Omental fat pad (tissue), 4 donors: ENCODE data around the gene HRK. TPM values are rescaled to one million over a fixed set of nuclear protein-coding genes. Genes with fewer than 3 reads are reported as not detected.
A peak's percentile ranks its signal among the peaks of the same experiment; 100 is the strongest.
"Not testable (repeated sequence)": the region's sequence is repeated elsewhere in the genome, so short reads cannot be mapped to it uniquely, and the experiment has no call there.

Experiments
- ATAC-seq: fragments of 150-250 bp; one replicate; pipeline ENCODE4 v1.9.1; 2016; ENCODE audit warnings: mild to moderate bottlenecking, moderate library complexity; ENCODE audit not compliant: low FRiP score
- DNase-seq: peaks from one replicate; pipeline ENCODE4 v3.0.0-alpha.2; 2019; ENCODE audit warnings: low spot score
- total RNA-seq, 4 donors: library from RNA; depleted of rRNA; stranded (reverse); fragments of >200 nt; gene quantifications; one replicate each; pipeline ENCODE4 v1.1.0, GENCODE V29; 2016
- TF ChIP-seq, protein P1 (sequence below), 3 donors: fragments of 450-650 bp; IDR thresholded peaks; one replicate each; pipeline ENCODE4 v1.5.1; 2016 to 2017; ENCODE audit warnings: antibody characterized with exemption in 3 of 3, mild to moderate bottlenecking in 3 of 3, moderate library complexity in 2 of 3

Gene HRK
- total RNA-seq, 4 donors from 2014 or later = 0.06 TPM; not detected in 3

DNA sequence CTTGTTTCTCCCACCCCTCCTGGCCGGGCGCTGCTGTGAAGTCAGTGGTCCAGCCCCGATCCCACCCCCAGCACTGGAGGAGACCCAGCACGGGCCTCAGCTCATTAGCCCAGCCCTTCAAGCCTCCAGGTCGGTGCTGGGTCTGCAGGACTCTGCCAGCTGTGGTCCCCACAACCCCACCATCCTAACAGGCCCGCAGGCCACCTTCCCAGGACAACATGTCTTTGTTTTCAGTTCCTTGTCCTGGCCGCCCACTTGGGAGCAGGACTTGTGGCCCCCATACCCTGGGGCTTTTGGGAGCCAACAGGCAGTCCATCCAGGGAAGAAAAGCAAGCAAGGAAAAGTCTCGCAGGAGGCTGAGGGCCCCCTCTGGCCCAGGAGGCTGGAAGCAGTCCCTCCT lies 60.0 kb downstream of the HRK start:
- TF ChIP-seq, protein P1, sequence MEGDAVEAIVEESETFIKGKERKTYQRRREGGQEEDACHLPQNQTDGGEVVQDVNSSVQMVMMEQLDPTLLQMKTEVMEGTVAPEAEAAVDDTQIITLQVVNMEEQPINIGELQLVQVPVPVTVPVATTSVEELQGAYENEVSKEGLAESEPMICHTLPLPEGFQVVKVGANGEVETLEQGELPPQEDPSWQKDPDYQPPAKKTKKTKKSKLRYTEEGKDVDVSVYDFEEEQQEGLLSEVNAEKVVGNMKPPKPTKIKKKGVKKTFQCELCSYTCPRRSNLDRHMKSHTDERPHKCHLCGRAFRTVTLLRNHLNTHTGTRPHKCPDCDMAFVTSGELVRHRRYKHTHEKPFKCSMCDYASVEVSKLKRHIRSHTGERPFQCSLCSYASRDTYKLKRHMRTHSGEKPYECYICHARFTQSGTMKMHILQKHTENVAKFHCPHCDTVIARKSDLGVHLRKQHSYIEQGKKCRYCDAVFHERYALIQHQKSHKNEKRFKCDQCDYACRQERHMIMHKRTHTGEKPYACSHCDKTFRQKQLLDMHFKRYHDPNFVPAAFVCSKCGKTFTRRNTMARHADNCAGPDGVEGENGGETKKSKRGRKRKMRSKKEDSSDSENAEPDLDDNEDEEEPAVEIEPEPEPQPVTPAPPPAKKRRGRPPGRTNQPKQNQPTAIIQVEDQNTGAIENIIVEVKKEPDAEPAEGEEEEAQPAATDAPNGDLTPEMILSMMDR (IDR thresholded peaks at IDR 0.05) = no peak
- ATAC-seq = no peak
- DNase-seq = no peak

DNA sequence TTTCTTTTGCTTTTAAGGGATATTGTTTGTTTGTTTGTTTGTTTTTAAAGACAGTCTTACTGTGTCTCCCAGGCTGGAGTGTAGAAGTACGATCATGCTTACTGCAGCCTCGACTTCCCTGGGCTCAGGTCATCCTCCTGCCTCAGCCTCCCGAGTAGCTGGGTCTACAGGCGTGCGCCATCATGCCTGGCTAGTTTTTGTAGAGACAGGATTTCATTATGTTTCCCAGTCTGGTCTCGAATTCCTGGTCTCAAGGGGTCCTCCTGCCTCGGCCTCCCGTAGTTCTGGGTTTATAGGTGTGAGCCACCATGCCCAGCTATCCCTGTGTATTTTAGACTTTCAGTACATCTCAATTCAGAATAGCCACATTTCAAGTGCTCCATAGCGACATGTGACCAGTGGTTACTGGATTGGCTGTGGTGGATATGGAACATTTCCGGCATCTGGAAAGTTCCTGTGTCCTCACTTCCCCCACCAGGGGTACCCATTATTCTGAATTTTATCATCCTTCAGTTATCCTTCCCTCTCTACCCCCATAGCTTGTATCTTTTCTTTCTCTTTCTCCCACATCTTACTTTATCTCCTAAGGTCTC lies 61.1 kb downstream of the HRK start:
- no peak for DNase-seq
- no peak for ATAC-seq
- TF ChIP-seq, protein P1 (IDR thresholded peaks at IDR 0.05) = no peak

DNA sequence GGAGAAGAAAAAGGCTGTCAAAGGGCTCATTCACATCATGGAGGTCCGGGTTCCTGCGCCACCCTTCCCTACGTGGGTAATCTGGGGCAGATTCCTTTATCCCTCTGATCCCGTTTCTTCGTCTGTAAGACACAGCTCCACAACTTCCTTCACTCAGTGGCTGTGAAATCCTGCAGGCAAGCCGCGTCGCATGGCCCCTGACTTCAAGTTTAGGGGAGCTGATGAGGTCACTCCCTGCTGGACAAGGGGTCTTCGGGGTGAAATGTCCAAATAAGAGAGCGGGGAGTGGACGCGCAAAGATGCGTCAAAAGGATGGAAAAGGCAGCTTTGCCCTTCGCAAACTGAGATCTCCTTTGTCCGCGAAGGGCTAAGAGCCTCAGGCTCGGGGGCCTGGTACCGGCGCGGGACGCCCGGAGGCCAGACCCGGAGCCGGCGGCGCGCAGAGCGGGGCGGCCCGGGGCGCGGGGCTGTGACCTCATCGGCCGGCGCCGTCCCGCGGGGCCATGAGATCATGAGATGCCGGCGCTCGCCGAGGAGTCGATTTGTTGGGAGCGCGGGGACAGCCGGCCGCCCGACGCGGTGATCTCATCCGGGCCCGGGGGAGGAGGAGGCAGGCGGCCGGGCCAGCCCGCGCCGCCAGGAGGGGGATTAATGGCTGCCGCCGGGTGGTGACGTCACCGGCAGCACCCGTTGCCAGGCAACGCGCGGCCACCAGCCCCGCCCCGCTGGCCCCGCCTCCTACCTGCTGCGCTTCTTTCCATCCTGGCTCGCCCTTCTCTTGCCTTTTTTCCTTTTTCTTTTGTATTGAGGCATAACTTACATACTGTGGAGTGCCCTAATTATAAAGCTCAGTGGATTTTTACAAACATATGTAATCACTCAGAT lies 62.1 kb downstream of the HRK start:
- DNase-seq (peak; percentile 64), ATAC-seq (peak; percentile 95)
- TF ChIP-seq, protein P1 (IDR thresholded peaks at IDR 0.05) = no peak

DNA sequence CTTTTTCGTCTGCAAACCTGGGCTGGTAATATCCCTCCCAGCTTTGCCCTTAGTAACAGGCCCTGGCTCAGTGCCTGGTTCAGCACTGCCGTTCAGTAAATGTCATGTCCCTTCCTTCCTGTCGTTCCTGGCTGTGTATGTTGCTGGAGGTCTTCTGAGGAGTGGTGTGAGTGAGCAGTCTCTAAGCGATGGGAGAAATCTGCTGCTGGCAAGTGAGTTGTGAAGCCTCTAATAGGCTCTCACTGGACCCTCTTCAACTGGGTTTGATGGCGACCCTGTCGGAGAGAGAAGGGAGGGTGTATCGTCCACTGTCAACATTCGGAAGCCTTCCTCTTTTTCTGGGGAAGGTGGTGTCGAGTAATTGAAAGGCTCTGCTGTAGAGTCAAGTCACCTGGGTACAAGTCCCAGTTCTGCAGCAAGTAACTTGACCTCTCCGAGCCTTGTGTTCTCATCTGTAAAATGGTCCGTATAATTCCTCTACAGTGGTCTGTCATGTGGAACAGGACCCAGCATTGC lies 62.8 kb downstream of the HRK start:
- TF ChIP-seq, protein P1 (IDR thresholded peaks at IDR 0.05) = no peak
- DNase-seq (no peak), ATAC-seq (no peak)

DNA sequence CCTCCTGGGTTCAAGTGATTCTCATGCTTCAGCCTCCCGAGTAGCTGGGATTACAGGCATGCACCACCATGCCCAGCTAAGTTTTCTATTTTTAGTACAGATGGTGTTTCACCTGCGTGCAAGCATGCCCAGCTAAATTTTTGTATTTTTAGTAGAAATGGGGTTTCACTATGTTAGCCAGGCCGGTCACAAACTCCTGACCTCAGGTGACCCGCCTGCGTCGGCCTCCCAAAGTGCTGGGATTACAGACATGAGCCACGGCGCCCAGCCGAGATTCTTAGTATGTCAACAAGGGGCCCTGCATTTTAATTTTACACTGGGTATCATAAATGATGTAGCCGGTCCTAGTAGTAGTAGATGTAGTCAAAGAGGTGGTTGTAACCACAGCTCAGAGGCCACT lies 66.5 kb downstream of the HRK start:
- not testable (repeated sequence) for DNase-seq, ATAC-seq

DNA sequence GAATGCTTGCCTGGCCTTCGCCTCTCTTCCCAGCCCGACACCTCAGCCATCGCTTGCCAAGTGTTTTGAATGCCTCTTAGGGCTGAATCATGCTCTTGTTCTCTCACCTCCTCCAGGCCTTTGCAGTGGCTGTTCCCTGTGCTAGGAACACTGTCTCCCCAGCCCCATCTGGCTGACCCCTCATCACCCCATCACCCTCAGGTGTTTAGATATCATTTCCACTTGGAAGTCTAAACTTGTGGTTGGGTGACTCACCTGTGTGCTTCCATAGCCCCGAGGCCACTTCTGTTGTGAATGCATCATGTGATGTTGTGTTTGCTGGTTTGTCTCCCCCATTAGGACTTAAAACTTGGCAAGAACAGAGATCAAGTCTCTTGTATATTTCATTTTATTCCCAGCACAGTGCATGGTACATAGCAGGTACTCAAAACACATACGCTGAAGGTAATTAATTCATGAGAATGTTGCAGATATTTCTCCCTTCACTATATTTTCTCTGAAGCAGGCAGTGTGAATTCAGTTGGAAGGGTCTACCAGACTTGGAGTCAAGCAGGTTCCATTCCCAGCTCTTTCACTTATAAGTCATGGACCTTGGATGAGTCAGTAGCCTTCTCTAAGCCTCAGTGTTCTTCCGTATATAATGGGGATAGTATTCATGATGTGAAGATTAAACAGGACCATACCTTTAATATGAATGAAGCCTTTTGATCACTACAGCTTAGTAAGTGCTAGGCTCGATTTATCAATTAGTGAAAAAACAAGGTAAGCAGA lies 67.8 kb downstream of the HRK start:
- no peak for DNase-seq
- TF ChIP-seq, protein P1 (IDR thresholded peaks at IDR 0.05) = no peak
- no peak for ATAC-seq

DNA sequence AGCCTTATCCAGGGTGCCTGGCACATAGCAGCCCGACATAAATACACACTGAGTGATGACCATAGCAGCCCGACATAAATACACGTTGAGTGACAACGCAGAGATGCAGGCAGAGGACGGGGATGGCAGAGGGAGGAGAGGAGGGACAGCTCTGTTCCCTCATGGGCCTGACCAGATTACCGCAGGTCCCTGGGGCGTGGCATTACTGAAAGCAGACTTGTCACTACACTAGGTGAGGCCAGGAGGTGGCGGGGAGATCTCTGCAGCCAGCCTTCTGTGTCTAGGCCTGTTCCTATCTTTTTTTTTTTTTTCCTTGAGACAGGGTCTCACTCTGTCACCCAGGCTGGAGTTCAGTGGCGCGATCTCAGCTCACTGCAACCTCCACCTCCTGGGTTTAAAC lies 69.0 kb downstream of the HRK start:
- DNase-seq (no peak), ATAC-seq (no peak)
- TF ChIP-seq, protein P1 (IDR thresholded peaks at IDR 0.05) = no peak
